ENCODE data around the gene ANXA4. TPM values are rescaled to one million over a fixed set of nuclear protein-coding genes. Genes with fewer than 3 reads are reported as not detected.
"Not testable (repeated sequence)": the region's sequence is repeated elsewhere in the genome, so short reads cannot be mapped to it uniquely, and the experiment has no call there.

The ANXA4 gene
- total RNA-seq, 1 donor from 2014 or later, result 52.9 TPM

DNA sequence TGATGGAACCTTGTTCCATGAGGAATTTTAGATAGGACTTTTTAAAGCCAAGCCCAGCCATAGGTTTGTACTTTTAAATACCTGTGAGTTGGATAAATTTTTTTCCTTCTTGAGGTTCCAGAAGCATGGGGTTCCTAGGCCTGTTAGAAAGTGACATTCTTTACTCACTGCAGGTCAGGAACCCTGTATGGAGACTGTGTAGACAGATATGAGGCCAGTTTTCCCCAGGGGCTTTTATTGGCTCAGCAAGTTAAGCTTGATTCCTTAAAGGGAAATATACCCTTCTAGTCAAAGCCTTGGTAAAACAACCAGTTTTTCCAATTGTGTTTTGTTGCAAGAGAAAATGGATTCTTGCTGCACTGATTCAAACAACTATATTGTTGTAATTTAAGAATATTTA is 49.1 kb downstream of the ANXA4 start:
- Mint-ChIP-seq H3K27me3 (ENCODE audit: low read depth) (no peaks in the 10 kb centered on the region), H3K27ac (no peak overlapping the region), H3K9me3 (no peaks in the 10 kb centered on the region), H3K4me3 (ENCODE audit: low read depth) (no peak overlapping the region), H3K36me3 (ENCODE audit: low read depth) (peaks cover 28% of the 10 kb centered on the region), H3K4me1 (ENCODE audit: low read depth) (peaks cover 18% of the 10 kb centered on the region)
- intact Hi-C loops (cut with micrococcal nuclease), result no loop called here
- no peak for DNase-seq (ENCODE audit: low spot score)

GRCh38 chr2:69796174-69796573 is 54.2 kb downstream of the ANXA4 start:
- Mint-ChIP-seq H3K27me3 (ENCODE audit: low read depth) (no peaks in the 10 kb centered on the region), H3K9me3 (no peaks in the 10 kb centered on the region), H3K27ac (no peak overlapping the region), H3K4me1 (ENCODE audit: low read depth) (peaks cover 14% of the 10 kb centered on the region), H3K4me3 (ENCODE audit: low read depth) (no peak overlapping the region), H3K36me3 (ENCODE audit: low read depth) (peaks cover 3% of the 10 kb centered on the region)
- DNase-seq (ENCODE audit: low spot score), result no peak
- intact Hi-C loops (cut with micrococcal nuclease), result no loop called here

DNA sequence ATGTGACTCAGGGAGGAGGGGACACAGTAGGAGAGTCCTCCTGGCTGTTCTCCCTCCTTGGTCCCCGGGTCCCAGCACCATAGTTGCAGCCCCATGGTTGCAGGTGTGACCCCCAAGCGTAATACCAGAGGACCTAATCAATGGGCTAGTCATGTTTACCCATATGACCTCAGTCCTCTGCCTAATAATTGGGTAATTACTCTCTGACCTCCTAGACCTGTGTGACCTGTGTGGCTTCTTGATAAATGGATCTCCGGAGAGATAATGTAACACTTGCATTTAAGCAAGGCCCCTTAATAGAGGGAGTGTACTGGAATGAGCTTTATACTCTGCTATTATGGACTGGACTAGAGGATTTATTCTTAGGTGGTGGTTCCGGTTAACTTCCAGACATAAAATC is 55.3 kb downstream of the ANXA4 start:
- DNase-seq (ENCODE audit: low spot score), result no peak
- Mint-ChIP-seq H3K4me1 (ENCODE audit: low read depth) (peaks cover 15% of the 10 kb centered on the region), H3K27me3 (ENCODE audit: low read depth) (no peaks in the 10 kb centered on the region), H3K27ac (no peak overlapping the region), H3K4me3 (ENCODE audit: low read depth) (no peak overlapping the region), H3K9me3 (no peaks in the 10 kb centered on the region), H3K36me3 (ENCODE audit: low read depth) (peaks cover 10% of the 10 kb centered on the region)
- intact Hi-C loops (cut with micrococcal nuclease), result no loop called here

- peaks cover 10% of the 10 kb centered on the region for H3K36me3 Mint-ChIP-seq (ENCODE audit: low read depth)
- no peaks in the 10 kb centered on the region for H3K9me3 Mint-ChIP-seq
- no peak for DNase-seq (ENCODE audit: low spot score)
- H3K27me3 Mint-ChIP-seq (ENCODE audit: low read depth), result no peaks in the 10 kb centered on the region
- H3K27ac Mint-ChIP-seq, result no peak overlapping the region
- intact Hi-C loops (cut with micrococcal nuclease), result no loop called here
- H3K4me1 Mint-ChIP-seq (ENCODE audit: low read depth), result peaks cover 15% of the 10 kb centered on the region
- H3K4me3 Mint-ChIP-seq (ENCODE audit: low read depth), result no peak overlapping the region
Measured at GRCh38 chr2:69797836-69798289, 55.9 kb downstream of the ANXA4 start.

DNA sequence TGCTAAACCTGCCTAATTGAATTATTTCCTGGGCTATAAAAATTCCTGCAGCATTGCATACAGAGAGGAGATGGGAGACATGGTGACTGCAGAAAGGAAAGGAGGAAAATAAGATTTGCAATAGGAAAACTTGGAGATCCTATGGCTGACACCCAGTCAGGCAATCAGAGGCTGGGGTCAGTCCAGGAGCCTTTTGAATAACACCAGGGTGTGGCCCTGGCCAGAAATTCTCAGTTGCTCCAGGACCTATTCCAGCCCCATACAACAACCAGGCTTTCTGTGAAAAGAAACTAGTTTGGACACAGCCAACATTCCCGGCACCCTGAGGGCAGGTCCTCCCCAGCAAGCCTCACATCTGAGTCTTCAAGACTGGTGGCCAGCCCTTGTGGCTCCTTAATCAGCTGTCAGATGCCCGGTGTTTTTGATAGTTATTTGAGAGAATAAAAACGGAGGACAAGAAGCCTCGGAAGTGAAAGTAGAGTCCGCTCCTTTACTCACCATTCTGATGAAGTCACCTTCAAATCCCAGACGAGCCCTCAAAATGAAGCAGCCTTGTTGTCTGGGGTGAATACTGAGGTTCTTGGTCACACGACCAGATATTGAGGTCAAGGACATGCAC is 56.5 kb downstream of the ANXA4 start:
- Mint-ChIP-seq H3K27me3 (ENCODE audit: low read depth) (no peaks in the 10 kb centered on the region), H3K36me3 (ENCODE audit: low read depth) (peaks cover 14% of the 10 kb centered on the region), H3K9me3 (no peaks in the 10 kb centered on the region), H3K4me3 (ENCODE audit: low read depth) (peak overlapping the region; percentile 34), H3K27ac (no peak overlapping the region), H3K4me1 (ENCODE audit: low read depth) (peaks cover 19% of the 10 kb centered on the region)
- DNase-seq (ENCODE audit: low spot score), result no peak
- intact Hi-C loops (cut with micrococcal nuclease), result no loop called here

GRCh38 chr2:69798909-69799526 is 57.1 kb downstream of the ANXA4 start:
- Mint-ChIP-seq H3K9me3 (no peaks in the 10 kb centered on the region), H3K27ac (no peak overlapping the region), H3K4me1 (ENCODE audit: low read depth) (peaks cover 22% of the 10 kb centered on the region), H3K27me3 (ENCODE audit: low read depth) (no peaks in the 10 kb centered on the region), H3K36me3 (ENCODE audit: low read depth) (peaks cover 17% of the 10 kb centered on the region), H3K4me3 (ENCODE audit: low read depth) (no peak overlapping the region)
- intact Hi-C loops (cut with micrococcal nuclease), result no loop called here
- DNase-seq (ENCODE audit: low spot score), result no peak

DNA sequence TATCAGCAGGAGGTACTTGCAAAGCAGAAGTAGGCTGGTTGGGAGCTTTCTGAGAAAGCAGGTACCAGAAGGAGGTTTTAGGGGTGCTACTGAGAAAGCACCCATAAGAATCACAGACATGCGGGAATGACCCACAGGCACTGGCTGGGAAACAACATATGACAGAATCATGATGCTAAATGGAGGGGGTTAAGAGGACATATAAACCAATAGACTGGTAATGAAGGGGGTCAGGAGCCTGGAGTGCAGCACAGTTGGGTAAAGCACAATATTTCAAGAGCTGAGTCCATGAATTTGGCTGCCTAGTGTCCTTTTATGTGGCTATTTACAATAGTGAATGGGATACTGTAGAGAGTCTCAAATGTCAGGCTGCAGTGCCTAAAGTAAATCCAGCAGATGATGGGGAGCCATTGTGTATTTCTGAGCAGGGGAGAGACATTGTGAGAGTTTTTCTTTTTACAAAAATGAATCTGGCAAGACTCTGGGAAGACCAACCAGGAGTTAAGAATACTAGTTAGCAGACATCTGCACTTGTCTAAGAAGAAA is 59.9 kb downstream of the ANXA4 start:
- Mint-ChIP-seq H3K36me3 (ENCODE audit: low read depth) (peaks cover 32% of the 10 kb centered on the region), H3K4me1 (ENCODE audit: low read depth) (peaks cover 28% of the 10 kb centered on the region), H3K9me3 (no peaks in the 10 kb centered on the region), H3K4me3 (ENCODE audit: low read depth) (no peak overlapping the region), H3K27ac (no peak overlapping the region), H3K27me3 (ENCODE audit: low read depth) (no peaks in the 10 kb centered on the region)
- DNase-seq (ENCODE audit: low spot score), result no peak
- intact Hi-C loops (cut with micrococcal nuclease), result no loop called here

DNA sequence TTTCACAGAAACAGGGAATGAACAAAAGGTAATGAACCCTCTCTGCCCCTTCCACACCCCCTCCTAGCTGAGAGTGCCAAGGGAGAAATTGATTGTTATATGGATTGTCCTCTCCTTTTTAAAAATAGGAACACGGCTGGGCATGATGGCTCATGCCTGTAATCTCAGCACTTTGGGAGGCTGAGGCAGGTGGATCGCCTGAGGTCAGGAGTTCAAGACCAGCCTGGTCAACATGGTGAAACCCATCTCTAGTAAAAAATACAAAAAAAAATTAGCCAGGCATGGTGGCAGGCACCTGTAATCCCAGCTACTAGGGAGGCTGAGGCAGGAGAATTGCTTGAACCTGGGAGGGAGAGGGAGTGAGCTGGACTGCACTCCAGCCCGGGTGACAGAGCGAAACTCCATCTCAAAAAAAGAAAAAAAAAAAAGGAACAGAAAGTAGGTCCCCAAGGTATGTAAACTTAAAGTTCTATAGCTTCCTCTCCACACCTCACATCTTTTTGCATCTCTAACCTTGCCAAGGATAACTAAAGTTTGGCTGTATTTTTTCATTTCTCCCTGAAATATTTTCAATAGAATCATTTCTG is 60.9 kb downstream of the ANXA4 start:
- Mint-ChIP-seq H3K4me1 (ENCODE audit: low read depth) (peaks cover 27% of the 10 kb centered on the region), H3K36me3 (ENCODE audit: low read depth) (peaks cover 35% of the 10 kb centered on the region)
- DNase-seq (ENCODE audit: low spot score); H3K27ac Mint-ChIP-seq; intact Hi-C loops (cut with micrococcal nuclease); H3K9me3 Mint-ChIP-seq; H3K27me3 Mint-ChIP-seq (ENCODE audit: low read depth); H3K4me3 Mint-ChIP-seq (ENCODE audit: low read depth): not testable (repeated sequence)

- H3K4me3 Mint-ChIP-seq (ENCODE audit: low read depth), result no peak overlapping the region
- no peaks in the 10 kb centered on the region for H3K9me3 Mint-ChIP-seq
- H3K27ac Mint-ChIP-seq, result peak overlapping the region; percentile 48
- peaks cover 40% of the 10 kb centered on the region for H3K36me3 Mint-ChIP-seq (ENCODE audit: low read depth)
- H3K27me3 Mint-ChIP-seq (ENCODE audit: low read depth), result no peaks in the 10 kb centered on the region
- H3K4me1 Mint-ChIP-seq (ENCODE audit: low read depth), result peaks cover 14% of the 10 kb centered on the region
- DNase-seq (ENCODE audit: low spot score), result no peak
- intact Hi-C loops (cut with micrococcal nuclease), result no loop called here
Measured at GRCh38 chr2:69804416-69804815, 62.5 kb downstream of the ANXA4 start.

- Mint-ChIP-seq H3K4me3 (ENCODE audit: low read depth) (no peak overlapping the region), H3K27ac (no peak overlapping the region)
Measured at GRCh38 chr2:69805887-69806286, 64.0 kb downstream of the ANXA4 start.

DNA sequence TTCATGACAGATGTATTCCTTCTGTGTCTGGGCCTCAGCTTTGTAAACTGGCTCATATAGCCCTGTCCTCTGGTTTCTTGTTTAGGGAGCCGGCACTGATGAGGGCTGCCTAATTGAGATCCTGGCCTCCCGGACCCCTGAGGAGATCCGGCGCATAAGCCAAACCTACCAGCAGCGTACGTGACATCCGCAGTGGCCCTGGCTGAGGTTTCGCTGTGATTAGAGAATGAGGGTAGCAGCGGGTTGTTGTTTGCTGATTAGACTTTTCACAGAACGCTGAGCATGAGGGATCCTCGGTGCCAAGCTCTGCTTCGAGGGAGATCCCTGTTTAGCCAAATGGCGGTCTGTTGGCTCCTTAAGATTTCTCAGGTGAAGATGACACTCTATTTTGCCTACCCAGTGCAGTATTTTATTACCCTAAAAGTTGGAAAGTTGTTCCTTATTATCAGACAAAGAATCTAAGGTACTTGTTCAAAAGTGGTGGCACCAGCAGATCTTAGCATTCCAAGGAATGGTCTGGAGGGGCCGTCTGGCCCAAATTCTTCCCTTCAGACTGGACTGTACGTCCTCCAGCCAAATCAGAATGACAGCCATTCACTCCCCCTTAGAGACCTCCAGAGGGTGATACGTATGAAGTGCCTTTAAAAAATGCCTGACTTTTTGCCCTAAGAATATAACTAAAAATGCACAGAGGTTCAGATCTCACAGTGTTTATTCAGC is 66.0 kb downstream of the ANXA4 start:
- H3K9me3 Mint-ChIP-seq, result no peaks in the 10 kb centered on the region
- no peak for DNase-seq (ENCODE audit: low spot score)
- intact Hi-C loops (cut with micrococcal nuclease), result no loop called here
- no peak overlapping the region for H3K27ac Mint-ChIP-seq
- H3K4me3 Mint-ChIP-seq (ENCODE audit: low read depth), result no peak overlapping the region
- H3K4me1 Mint-ChIP-seq (ENCODE audit: low read depth), result peaks cover 12% of the 10 kb centered on the region
- no peaks in the 10 kb centered on the region for H3K27me3 Mint-ChIP-seq (ENCODE audit: low read depth)
- peaks cover 47% of the 10 kb centered on the region for H3K36me3 Mint-ChIP-seq (ENCODE audit: low read depth)

More at GRCh38 chr2:69805887-69806286, 64.0 kb downstream of the ANXA4 start:
- Mint-ChIP-seq H3K4me1 (ENCODE audit: low read depth) (peaks cover 14% of the 10 kb centered on the region), H3K9me3 (no peaks in the 10 kb centered on the region), H3K36me3 (ENCODE audit: low read depth) (peaks cover 42% of the 10 kb centered on the region), H3K27me3 (ENCODE audit: low read depth) (no peaks in the 10 kb centered on the region)
- DNase-seq (ENCODE audit: low spot score), result no peak
- intact Hi-C loops (cut with micrococcal nuclease), result no loop called here

DNA sequence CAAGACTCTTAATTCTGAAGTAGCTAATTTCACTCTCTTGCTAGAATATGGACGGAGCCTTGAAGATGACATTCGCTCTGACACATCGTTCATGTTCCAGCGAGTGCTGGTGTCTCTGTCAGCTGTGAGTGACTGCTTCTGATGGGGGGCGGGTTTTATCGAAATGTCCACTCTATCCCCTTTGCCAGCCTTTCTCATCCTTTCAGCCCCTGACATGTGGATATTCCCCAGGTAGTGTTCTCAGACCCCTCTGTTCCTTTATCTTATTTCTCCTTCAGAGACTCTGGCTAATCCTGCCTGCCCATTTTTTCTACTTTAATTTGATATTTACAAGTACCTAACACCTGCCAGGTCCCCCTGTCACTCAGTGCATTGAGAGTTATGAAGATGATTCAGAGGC is 68.6 kb downstream of the ANXA4 start:
- Mint-ChIP-seq H3K4me3 (ENCODE audit: low read depth) (no peak overlapping the region), H3K27ac (no peak overlapping the region), H3K9me3 (no peaks in the 10 kb centered on the region), H3K27me3 (ENCODE audit: low read depth) (no peaks in the 10 kb centered on the region), H3K4me1 (ENCODE audit: low read depth) (no peaks in the 10 kb centered on the region), H3K36me3 (ENCODE audit: low read depth) (peaks cover 37% of the 10 kb centered on the region)
- DNase-seq (ENCODE audit: low spot score), result no peak
- intact Hi-C loops (cut with micrococcal nuclease), result no loop called here

- H3K27ac Mint-ChIP-seq, result no peak overlapping the region
- no peak overlapping the region for H3K4me3 Mint-ChIP-seq (ENCODE audit: low read depth)
- DNase-seq (ENCODE audit: low spot score), result no peak
- intact Hi-C loops (cut with micrococcal nuclease), result no loop called here
- no peaks in the 10 kb centered on the region for H3K27me3 Mint-ChIP-seq (ENCODE audit: low read depth)
- H3K36me3 Mint-ChIP-seq (ENCODE audit: low read depth), result peaks cover 33% of the 10 kb centered on the region
- H3K4me1 Mint-ChIP-seq (ENCODE audit: low read depth), result no peaks in the 10 kb centered on the region
- no peaks in the 10 kb centered on the region for H3K9me3 Mint-ChIP-seq
Measured at GRCh38 chr2:69811018-69811417, 69.1 kb downstream of the ANXA4 start.

All from activated T-helper 2 cell treated with anti-CD3 and anti-CD28 coated beads, Interferon-gamma antibody, Interleukin-2, Interleukin-4, amounts not matched to agents 10 μg/mL and 5 μg/mL and 100 μg/mL, durations not matched to agents 14 hours and 24 hours and 36 hours (primary cell).